HG03095 (cell line): ENCODE results near the gene RNF44.
"Not testable (repeated sequence)": the region's sequence is repeated elsewhere in the genome, so short reads cannot be mapped to it uniquely, and the experiment has no call there.

Experiments used
- ATAC-seq: cut with Tn5 transposase; IDR thresholded peaks from one replicate; pipeline ENCODE4 v1.9.1; 2021; ENCODE audit warnings: moderate library complexity; ENCODE audit not compliant: unreplicated experiment

Gene RNF44

GRCh38 chr5:176521699-176522263, 15.4 kb downstream of the RNF44 start:
- ATAC-seq: no peak

- ATAC-seq: no peak
These were observed 15.9 kb downstream of the RNF44 start for GRCh38 chr5:176521286-176521685.

GRCh38 chr5:176519810-176520720, 17.1 kb downstream of the RNF44 start:
- no peak for ATAC-seq

- no peak for ATAC-seq
These were observed 20.0 kb downstream of the RNF44 start for GRCh38 chr5:176517053-176517661.

- ATAC-seq: no peak
These were observed 21.8 kb downstream of the RNF44 start for GRCh38 chr5:176515396-176515795.

GRCh38 chr5:176514244-176514950, 22.8 kb downstream of the RNF44 start:
- no peak for ATAC-seq

- no peak for ATAC-seq
These were observed 23.4 kb downstream of the RNF44 start for GRCh38 chr5:176513788-176514187.

GRCh38 chr5:176508603-176509002, 28.6 kb downstream of the RNF44 start:
- no peak for ATAC-seq

GRCh38 chr5:176507911-176508310, 29.3 kb downstream of the RNF44 start:
- no peak for ATAC-seq

GRCh38 chr5:176503496-176503895, 33.7 kb downstream of the RNF44 start:
- ATAC-seq: no peak

GRCh38 chr5:176501333-176501732, 35.9 kb downstream of the RNF44 start:
- ATAC-seq: no peak

- no peak for ATAC-seq
These were observed 36.7 kb downstream of the RNF44 start for GRCh38 chr5:176500511-176500910.

GRCh38 chr5:176499273-176499672, 37.9 kb downstream of the RNF44 start:
- ATAC-seq: no peak

- ATAC-seq: no peak
These were observed 39.4 kb downstream of the RNF44 start for GRCh38 chr5:176497852-176498251.

GRCh38 chr5:176492431-176492830, 44.8 kb downstream of the RNF44 start:
- no peak for ATAC-seq

GRCh38 chr5:176491901-176492300, 45.3 kb downstream of the RNF44 start:
- no peak for ATAC-seq

GRCh38 chr5:176491101-176491502, 46.1 kb downstream of the RNF44 start:
- no peak for ATAC-seq

- ATAC-seq: no peak
These were observed 46.9 kb downstream of the RNF44 start for GRCh38 chr5:176490301-176490700.

GRCh38 chr5:176489077-176489476, 48.1 kb downstream of the RNF44 start:
- ATAC-seq: no peak

GRCh38 chr5:176487160-176487559, 50.0 kb downstream of the RNF44 start:
- ATAC-seq: not testable (repeated sequence)

GRCh38 chr5:176486189-176486757, 50.9 kb downstream of the RNF44 start:
- no peak for ATAC-seq
